ENCODE measurements around the gene PFN3. TPM values are rescaled to one million over a fixed set of nuclear protein-coding genes. Genes with fewer than 3 reads are reported as not detected.
"Not testable (repeated sequence)": the region's sequence is repeated elsewhere in the genome, so short reads cannot be mapped to it uniquely, and the experiment has no call there.

PFN3 gene
- total RNA-seq, 1 donor from 2014 or later: not detected

- peak overlapping the region; percentile 49 for H3K27ac Mint-ChIP-seq (ENCODE audit: unreplicated experiment)
- H3K27me3 Mint-ChIP-seq (ENCODE audit: low read depth): peaks cover 8% of the 10 kb centered on the region
- H3K4me3 Mint-ChIP-seq (ENCODE audit: unreplicated experiment): no peak overlapping the region
- no peak for TF ChIP-seq CTCF (IDR thresholded peaks at IDR 0.05)
- no peaks in the 10 kb centered on the region for H3K9me3 Mint-ChIP-seq (ENCODE audit: low read depth)
- no peaks in the 10 kb centered on the region for H3K36me3 Mint-ChIP-seq (ENCODE audit: low read depth)
- no peak for DNase-seq (ENCODE audit: low spot score)
- H3K4me1 Mint-ChIP-seq (ENCODE audit: low read depth): peaks cover 14% of the 10 kb centered on the region
Observed at GRCh38 chr5:177378884-177379883, 21.3 kb downstream of the PFN3 start.

- no peak overlapping the region for H3K27ac Mint-ChIP-seq (ENCODE audit: unreplicated experiment)
- no peaks in the 10 kb centered on the region for H3K9me3 Mint-ChIP-seq (ENCODE audit: low read depth)
- no peak for TF ChIP-seq CTCF (IDR thresholded peaks at IDR 0.05)
- H3K4me3 Mint-ChIP-seq (ENCODE audit: unreplicated experiment): no peak overlapping the region
- no peaks in the 10 kb centered on the region for H3K36me3 Mint-ChIP-seq (ENCODE audit: low read depth)
- DNase-seq (ENCODE audit: low spot score): no peak
- peaks cover 2% of the 10 kb centered on the region for H3K27me3 Mint-ChIP-seq (ENCODE audit: low read depth)
- peaks cover 14% of the 10 kb centered on the region for H3K4me1 Mint-ChIP-seq (ENCODE audit: low read depth)
Observed at GRCh38 chr5:177377851-177378776, 22.3 kb downstream of the PFN3 start.

- DNase-seq (ENCODE audit: low spot score): no peak
Observed at GRCh38 chr5:177376107-177376506, 24.4 kb downstream of the PFN3 start.

GRCh38 chr5:177375516-177375915 lies 24.9 kb downstream of the PFN3 start:
- not testable (repeated sequence) for H3K27me3 Mint-ChIP-seq (ENCODE audit: low read depth); H3K36me3 Mint-ChIP-seq (ENCODE audit: low read depth); H3K4me3 Mint-ChIP-seq (ENCODE audit: unreplicated experiment); H3K9me3 Mint-ChIP-seq (ENCODE audit: low read depth); H3K27ac Mint-ChIP-seq (ENCODE audit: unreplicated experiment); DNase-seq (ENCODE audit: low spot score)
- peaks cover 17% of the 10 kb centered on the region for H3K4me1 Mint-ChIP-seq (ENCODE audit: low read depth)

More at GRCh38 chr5:177376107-177376506, 24.4 kb downstream of the PFN3 start:
- H3K27me3 Mint-ChIP-seq (ENCODE audit: low read depth): no peaks in the 10 kb centered on the region
- H3K27ac Mint-ChIP-seq (ENCODE audit: unreplicated experiment): no peak overlapping the region
- no peak for TF ChIP-seq CTCF (IDR thresholded peaks at IDR 0.05)
- H3K36me3 Mint-ChIP-seq (ENCODE audit: low read depth): no peaks in the 10 kb centered on the region
- peaks cover 17% of the 10 kb centered on the region for H3K4me1 Mint-ChIP-seq (ENCODE audit: low read depth)
- H3K4me3 Mint-ChIP-seq (ENCODE audit: unreplicated experiment): no peak overlapping the region
- no peaks in the 10 kb centered on the region for H3K9me3 Mint-ChIP-seq (ENCODE audit: low read depth)

GRCh38 chr5:177374211-177374610 lies 26.2 kb downstream of the PFN3 start:
- H3K4me3 Mint-ChIP-seq (ENCODE audit: unreplicated experiment): no peak overlapping the region
- H3K4me1 Mint-ChIP-seq (ENCODE audit: low read depth): peaks cover 12% of the 10 kb centered on the region
- H3K27me3 Mint-ChIP-seq (ENCODE audit: low read depth): no peaks in the 10 kb centered on the region
- H3K36me3 Mint-ChIP-seq (ENCODE audit: low read depth): no peaks in the 10 kb centered on the region
- no peak for TF ChIP-seq CTCF (IDR thresholded peaks at IDR 0.05)
- DNase-seq (ENCODE audit: low spot score): no peak
- no peaks in the 10 kb centered on the region for H3K9me3 Mint-ChIP-seq (ENCODE audit: low read depth)
- no peak overlapping the region for H3K27ac Mint-ChIP-seq (ENCODE audit: unreplicated experiment)

All from chondrocyte (in vitro differentiated cells).